Common myeloid progenitor, CD34-positive (primary cell): Measurements from ENCODE around the gene PLVAP.

Experiments used
- CTCF ChIA-PET: fragments of 350-600 bp; sonication (Branson Sonifier 250); formaldehyde crosslinking; loops from one replicate; lab custom pipeline; 2021; ENCODE audit warnings: antibody characterized with exemption; lab: Charles Lee
- POLR2A ChIA-PET: fragments of 350-600 bp; sonication (Branson Sonifier 250); formaldehyde crosslinking; loops from one replicate; lab custom pipeline; 2021; ENCODE audit warnings: antibody characterized with exemption; lab: Charles Lee
- DNase-seq, 3 donors: peaks; one replicate each; pipeline versions ENCODE4 v3.0.0 to v3.0.0-alpha.2; 2013
- H3K27ac ChIP-seq, 2 experiments: 1 replicate in 1 of 2; 2 replicates in 1 of 2; pipeline ENCODE4 v1.7.0; 2013; ENCODE audit warnings: inconsistent platforms in 2 of 2, low read length in 2 of 2, mild to moderate bottlenecking in 2 of 2, low read depth in 1 of 2, moderate library complexity in 1 of 2; ENCODE audit not compliant: severe bottlenecking in 2 of 2, insufficient read depth in 1 of 2, poor library complexity in 1 of 2
- H3K27me3 ChIP-seq, 5 experiments: replicated peaks in 2 of 5; 1 replicate in 3 of 5; 2 replicates in 2 of 5; pipeline versions ENCODE4 v1.6.1 to v1.7.0; 2013; ENCODE audit warnings: low read length in 4 of 5, mild to moderate bottlenecking in 2 of 5, moderate library complexity in 2 of 5, inconsistent platforms in 1 of 5; ENCODE audit not compliant: insufficient read depth in 5 of 5, control insufficient read depth in 4 of 5
- H3K36me3 ChIP-seq, 4 experiments: 1 replicate in 2 of 4; 2 replicates in 2 of 4; pipeline versions ENCODE4 v1.6.1 to v1.7.0; 2013; ENCODE audit warnings: low read length in 3 of 4, control low read depth in 1 of 4, mild to moderate bottlenecking in 1 of 4; ENCODE audit not compliant: control insufficient read depth in 4 of 4, insufficient read depth in 4 of 4
- H3K4me1 ChIP-seq, 4 experiments: 1 replicate in 3 of 4; 2 replicates in 1 of 4; pipeline versions ENCODE4 v1.6.1 to v1.7.1; 2013; ENCODE audit warnings: low read length in 3 of 4, mild to moderate bottlenecking in 3 of 4, control low read depth in 1 of 4, inconsistent platforms in 1 of 4, moderate library complexity in 1 of 4; ENCODE audit not compliant: control insufficient read depth in 4 of 4, insufficient read depth in 4 of 4; ENCODE audit errors: control extremely low read depth in 1 of 4
- H3K4me3 ChIP-seq, 7 experiments: 1 replicate in 4 of 7; 2 replicates in 3 of 7; pipeline versions ENCODE4 v1.5.1 to v1.7.0; 2013; ENCODE audit warnings: mild to moderate bottlenecking in 7 of 7, low read length in 6 of 7, moderate library complexity in 6 of 7, inconsistent platforms in 2 of 7, low read depth in 2 of 7, control low read depth in 1 of 7; ENCODE audit not compliant: insufficient read depth in 4 of 7, control insufficient read depth in 1 of 7; ENCODE audit errors: extremely low read depth in 1 of 7
- H3K9me3 ChIP-seq, 5 experiments: 1 replicate in 4 of 5; 2 replicates in 1 of 5; pipeline versions ENCODE4 v1.6.1 to v1.7.1; 2013; ENCODE audit warnings: low read length in 4 of 5, mild to moderate bottlenecking in 2 of 5, inconsistent platforms in 1 of 5, low read depth in 1 of 5, moderate library complexity in 1 of 5; ENCODE audit not compliant: control insufficient read depth in 4 of 5, insufficient read depth in 2 of 5; ENCODE audit errors: control extremely low read depth in 1 of 5
- WGBS: methylation state at CpG from one replicate; pipeline ENCODE4 v1.1.5; 2013; ENCODE audit not compliant: insufficient coverage; 5-methylcytosine and 5-hydroxymethylcytosine counted together

Gene PLVAP

GRCh38 chr19:17391371-17392151 lies 14.4 kb upstream of the PLVAP start:
- POLR2A ChIA-PET, result interaction anchor here (0.6 to 1.1 kb wide), 2 partner anchors 33 to 53 kb away, joined by 3 read pairs; no protein-coding TSS in a partner anchor
- peak in 2 of 3 donors; percentile 82 to 85 for DNase-seq

GRCh38 chr19:17390665-17391370 lies 13.7 kb upstream of the PLVAP start:
- POLR2A ChIA-PET, result interaction anchor here (0.6 to 1.1 kb wide), 2 partner anchors 32 to 52 kb away, joined by 3 read pairs; no protein-coding TSS in a partner anchor
- no peak overlapping the region for H3K27ac ChIP-seq

More at GRCh38 chr19:17391371-17392151, 14.4 kb upstream of the PLVAP start:
- CTCF ChIA-PET, result interaction anchor here (0.6 to 10.4 kb wide), 12 partner anchors 11 to 346 kb away, joined by 3 to 144 read pairs (median 4); partner anchors contain the start of gene BST2
- Histone ChIP-seq H3K4me1 (peaks cover 4 to 46% (median 38%) of the 10 kb centered on the region in 4 experiments), H3K4me3 (peak overlapping the region in 6 of 7 experiments; percentile 27 to 84 (median 56)), H3K27me3 (peaks cover 0 to 5% (median 0%) of the 10 kb centered on the region in 5 experiments), H3K27ac (no peak overlapping the region), H3K36me3 (no peaks in the 10 kb centered on the region), H3K9me3 (peaks cover 0 to 3% (median 0%) of the 10 kb centered on the region in 5 experiments)
- 8% methylated on average over 13 of the region's 26 CpGs for WGBS

GRCh38 chr19:17389957-17390664 lies 13.0 kb upstream of the PLVAP start:
- peak in 1 of 3 donors; percentile 62 for DNase-seq
- Histone ChIP-seq H3K27ac (no peak overlapping the region), H3K36me3 (no peaks in the 10 kb centered on the region), H3K4me3 (peak overlapping the region; percentile 32 to 84 (median 70)), H3K9me3 (peaks cover 0 to 3% (median 0%) of the 10 kb centered on the region in 5 experiments), H3K4me1 (peaks cover 4 to 46% (median 35%) of the 10 kb centered on the region in 4 experiments), H3K27me3 (peaks cover 0 to 5% (median 0%) of the 10 kb centered on the region in 5 experiments)
- ChIA-PET CTCF (interaction anchor here (0.8 to 10.4 kb wide), 15 partner anchors 9 to 317 kb away, joined by 3 to 144 read pairs (median 3); partner anchors contain the start of genes BST2, MVB12A, TMEM221 and USHBP1), POLR2A (no interaction called here)
- WGBS, result 8% methylated on average over 24 of the region's 37 CpGs

More at GRCh38 chr19:17390665-17391370, 13.7 kb upstream of the PLVAP start:
- H3K36me3 ChIP-seq, result no peaks in the 10 kb centered on the region
- H3K4me1 ChIP-seq, result peaks cover 4 to 47% (median 38%) of the 10 kb centered on the region in 4 experiments
- peaks cover 0 to 5% (median 0%) of the 10 kb centered on the region in 5 experiments for H3K27me3 ChIP-seq
- peak overlapping the region; percentile 32 to 84 (median 70) for H3K4me3 ChIP-seq
- H3K9me3 ChIP-seq, result peaks cover 0 to 3% (median 0%) of the 10 kb centered on the region in 5 experiments
- WGBS, result under 1% methylated on average over 43 of the region's 50 CpGs
- peak; percentile 92 to 94 (median 93) for DNase-seq
- CTCF ChIA-PET, result interaction anchor here (0.9 to 10.4 kb wide), 7 partner anchors 10 to 317 kb away, joined by 3 to 144 read pairs (median 4); partner anchors contain the start of genes BST2 and MVB12A

GRCh38 chr19:17389288-17389687 lies 12.1 kb upstream of the PLVAP start:
- H3K4me1 ChIP-seq, result peaks cover 4 to 39% (median 30%) of the 10 kb centered on the region in 4 experiments
- H3K27ac ChIP-seq, result no peak overlapping the region
- no peaks in the 10 kb centered on the region for H3K36me3 ChIP-seq
- no CpG with 5 or more reads among the region's 1 CpG for WGBS
- POLR2A ChIA-PET, result no interaction called here
- H3K27me3 ChIP-seq, result peaks cover 0 to 5% (median 0%) of the 10 kb centered on the region in 5 experiments
- peaks cover 0 to 3% (median 0%) of the 10 kb centered on the region in 5 experiments for H3K9me3 ChIP-seq
- CTCF ChIA-PET, result interaction anchor here (0.6 to 10.4 kb wide), 18 partner anchors 8 to 532 kb away, joined by 3 to 144 read pairs (median 5); partner anchors contain the start of genes ANO8, PLVAP, TMEM221 and USHBP1
- DNase-seq, result no peak
- no peak overlapping the region for H3K4me3 ChIP-seq

- Histone ChIP-seq H3K36me3 (no peaks in the 10 kb centered on the region), H3K4me1 (peaks cover 4 to 28% (median 20%) of the 10 kb centered on the region in 4 experiments), H3K27ac (no peak overlapping the region), H3K27me3 (peaks cover 0 to 5% (median 0%) of the 10 kb centered on the region in 5 experiments), H3K4me3 (no peak overlapping the region), H3K9me3 (peaks cover 0 to 3% (median 0%) of the 10 kb centered on the region in 5 experiments)
- peak in 2 of 3 donors; percentile 61 to 70 for DNase-seq
- POLR2A ChIA-PET, result interaction anchor here (0.7 kb wide), 1 partner anchor 79 kb away, joined by 3 read pairs; no protein-coding TSS in a partner anchor
- WGBS, result 54% methylated on average over 13 of the region's 20 CpGs
- CTCF ChIA-PET, result interaction anchor here (0.7 to 10.4 kb wide), 16 partner anchors 8 to 94 kb away, joined by 3 to 144 read pairs (median 4); no protein-coding TSS in a partner anchor
Measured at GRCh38 chr19:17385878-17386611, 8.9 kb upstream of the PLVAP start.
